Neuronal stem cell (in vitro differentiated cells): ENCODE measurements around the gene GRIK5.
"Not testable (repeated sequence)": the region's sequence is repeated elsewhere in the genome, so short reads cannot be mapped to it uniquely, and the experiment has no call there.

Source experiments
- DNase-seq: peaks from one replicate; pipeline ENCODE4 v3.0.0-alpha.2; 2013; ENCODE audit warnings: low spot score
- H2AFZ ChIP-seq: one replicate; pipeline ENCODE4 v1.6.1; 2013; ENCODE audit warnings: mild to moderate bottlenecking, low read length, inconsistent platforms
- H2AK5ac ChIP-seq: 2 replicates; pipeline ENCODE4 v1.6.1; 2013; ENCODE audit warnings: low read depth, mild to moderate bottlenecking, inconsistent platforms, low read length, moderate library complexity, mixed read lengths
- H2BK120ac ChIP-seq: 2 replicates; pipeline ENCODE4 v1.6.1; 2013; ENCODE audit warnings: low read depth, mild to moderate bottlenecking, inconsistent platforms, low read length, moderate library complexity, mixed read lengths
- H2BK12ac ChIP-seq: one replicate; pipeline ENCODE4 v1.6.1; 2013; ENCODE audit warnings: low read length, inconsistent platforms
- H2BK15ac ChIP-seq: 2 replicates; pipeline ENCODE4 v1.6.1; 2013; ENCODE audit warnings: mild to moderate bottlenecking, low read length, inconsistent platforms, mixed read lengths
- H2BK5ac ChIP-seq: one replicate; pipeline ENCODE4 v1.6.1; 2013; ENCODE audit warnings: inconsistent platforms, mild to moderate bottlenecking, low read length, moderate library complexity
- H3K14ac ChIP-seq: one replicate; pipeline ENCODE4 v1.6.1; 2013; ENCODE audit warnings: low read length, inconsistent platforms
- H3K18ac ChIP-seq: 2 replicates; pipeline ENCODE4 v1.6.1; 2013; ENCODE audit warnings: low read length, inconsistent platforms
- H3K23ac ChIP-seq: 2 replicates; pipeline ENCODE4 v1.6.1; 2013; ENCODE audit warnings: low read depth, mild to moderate bottlenecking, mixed read lengths, low read length, inconsistent platforms; ENCODE audit not compliant: poor library complexity
- H3K27ac ChIP-seq: replicated peaks from 3 replicates; pipeline ENCODE4 v1.5.1; 2013; ENCODE audit warnings: low read length, inconsistent platforms
- H3K27me3 ChIP-seq, 3 experiments: 2 replicates each; pipeline ENCODE4 v1.6.1; 2013; ENCODE audit warnings: low read length in 3 of 3, mild to moderate bottlenecking in 2 of 3, inconsistent platforms in 1 of 3, low read depth in 1 of 3, mixed read lengths in 1 of 3, moderate library complexity in 1 of 3; ENCODE audit not compliant: control insufficient read depth in 3 of 3, insufficient read depth in 3 of 3
- H3K36me3 ChIP-seq, 2 donors: replicated peaks in 1 of 2; 2 replicates each; pipeline ENCODE4 v1.6.1; 2013; ENCODE audit warnings: low read length in 2 of 2; ENCODE audit not compliant: control insufficient read depth in 2 of 2, insufficient read depth in 2 of 2
- H3K4ac ChIP-seq: 2 replicates; pipeline ENCODE4 v1.6.1; 2013; ENCODE audit warnings: inconsistent platforms, mild to moderate bottlenecking, low read length, moderate library complexity
- H3K4me1 ChIP-seq, 2 donors: 1 replicate in 1 of 2; 2 replicates in 1 of 2; pipeline ENCODE4 v1.6.1; 2013; ENCODE audit warnings: low read length in 2 of 2, low read depth in 1 of 2; ENCODE audit not compliant: control insufficient read depth in 2 of 2, insufficient read depth in 1 of 2
- H3K4me2 ChIP-seq: one replicate; pipeline ENCODE4 v1.6.1; 2013; ENCODE audit warnings: mild to moderate bottlenecking, low read length, inconsistent platforms; ENCODE audit not compliant: insufficient read depth, poor library complexity, severe bottlenecking
- H3K4me3 ChIP-seq, 2 donors: 2 replicates each; pipeline ENCODE4 v1.5.1; 2013; ENCODE audit warnings: low read length in 2 of 2, mild to moderate bottlenecking in 2 of 2, inconsistent platforms in 1 of 2, moderate library complexity in 1 of 2
- H3K79me1 ChIP-seq: one replicate; pipeline ENCODE4 v1.6.1; 2013; ENCODE audit warnings: low read depth, mild to moderate bottlenecking, inconsistent platforms, low read length, moderate library complexity
- H3K9ac ChIP-seq: one replicate; pipeline ENCODE4 v1.6.1; 2013; ENCODE audit warnings: mild to moderate bottlenecking, low read depth, low read length, inconsistent platforms; ENCODE audit not compliant: poor library complexity
- H3K9me3 ChIP-seq, 2 donors: replicated peaks in 1 of 2; 2 replicates each; pipeline versions ENCODE3 to v1.6.1; 2013; ENCODE audit warnings: low read length in 2 of 2, mild to moderate bottlenecking in 2 of 2, inconsistent platforms in 1 of 2, low read depth in 1 of 2, mixed read lengths in 1 of 2, moderate library complexity in 1 of 2; ENCODE audit not compliant: control insufficient read depth in 2 of 2, insufficient read depth in 1 of 2
- H4K8ac ChIP-seq: one replicate; pipeline ENCODE4 v1.6.1; 2013; ENCODE audit warnings: low read depth, mild to moderate bottlenecking, inconsistent platforms, low read length, moderate library complexity
- H4K91ac ChIP-seq: one replicate; pipeline ENCODE4 v1.6.1; 2013; ENCODE audit warnings: low read length, low read depth, mild to moderate bottlenecking, inconsistent platforms; ENCODE audit not compliant: poor library complexity
- WGBS, 2 donors: extraction: QIAGEN DNeasy Blood & Tissue Kit; methylation state at CpG; one replicate each; pipeline ENCODE4 v1.1.7; 2013; ENCODE audit warnings: missing lambda C conversion rate in 2 of 2, mixed read lengths in 1 of 2; ENCODE audit not compliant: insufficient read length in 2 of 2, insufficient replicate concordance in 1 of 2; ENCODE audit errors: extremely low coverage in 2 of 2; 5-methylcytosine and 5-hydroxymethylcytosine counted together

The GRIK5 gene

GRCh38 chr19:42034640-42035391 is 35.2 kb downstream of the GRIK5 start:
- not testable (repeated sequence) for H2AFZ ChIP-seq, H2BK120ac ChIP-seq, H3K9me3 ChIP-seq, H3K18ac ChIP-seq, H4K8ac ChIP-seq, H3K14ac ChIP-seq, H3K4me2 ChIP-seq, H3K27me3 ChIP-seq, H3K23ac ChIP-seq, H3K4me3 ChIP-seq, H2AK5ac ChIP-seq, H3K79me1 ChIP-seq, H3K4ac ChIP-seq, H4K91ac ChIP-seq, H2BK12ac ChIP-seq, H3K27ac ChIP-seq, H3K9ac ChIP-seq, H2BK5ac ChIP-seq, H2BK15ac ChIP-seq
- H3K4me1 ChIP-seq, result peaks cover 0 to 16% of the 10 kb centered on the region in 2 donors
- DNase-seq, result peak; percentile 54
- no CpG with 5 or more reads among the region's 17 CpGs for WGBS, 2 donors
- H3K36me3 ChIP-seq, result peaks cover 0 to 15% of the 10 kb centered on the region in 2 donors

- H2AFZ ChIP-seq, result no peak overlapping the region
- H3K4ac ChIP-seq, result no peak overlapping the region
- H3K18ac ChIP-seq, result no peak overlapping the region
- DNase-seq, result no peak
- peaks cover 0 to 10% of the 10 kb centered on the region in 2 donors for H3K36me3 ChIP-seq
- H3K4me3 ChIP-seq, result no peak overlapping the region
- no peaks in the 10 kb centered on the region for H3K27me3 ChIP-seq
- no peak overlapping the region for H2BK15ac ChIP-seq
- no peak overlapping the region for H4K8ac ChIP-seq
- H3K4me1 ChIP-seq, result peaks cover 0 to 16% of the 10 kb centered on the region in 2 donors
- H3K4me2 ChIP-seq, result no peak overlapping the region
- H3K9me3 ChIP-seq, result no peaks in the 10 kb centered on the region
- H3K9ac ChIP-seq, result no peak overlapping the region
- H2BK120ac ChIP-seq, result no peak overlapping the region
- H2BK5ac ChIP-seq, result no peak overlapping the region
- no peaks in the 10 kb centered on the region for H3K79me1 ChIP-seq
- WGBS, 2 donors, result 100% methylated on average over 2 of the region's 5 CpGs; no CpG with 5 or more reads in 1 of the 2 donors
- no peak overlapping the region for H3K27ac ChIP-seq
- no peak overlapping the region for H3K14ac ChIP-seq
- no peak overlapping the region for H4K91ac ChIP-seq
- H2AK5ac ChIP-seq, result no peak overlapping the region
- no peak overlapping the region for H3K23ac ChIP-seq
- no peak overlapping the region for H2BK12ac ChIP-seq
Observed at GRCh38 chr19:42033413-42033812, 36.6 kb downstream of the GRIK5 start.

GRCh38 chr19:42032431-42032830 is 37.6 kb downstream of the GRIK5 start:
- Histone ChIP-seq H3K79me1 (no peaks in the 10 kb centered on the region), H3K27me3 (no peaks in the 10 kb centered on the region), H4K8ac (no peak overlapping the region), H3K36me3 (peaks cover 0 to 6% of the 10 kb centered on the region in 2 donors), H2AFZ (no peak overlapping the region), H3K18ac (no peak overlapping the region), H2BK120ac (no peak overlapping the region), H3K23ac (no peak overlapping the region), H3K4ac (no peak overlapping the region), H3K9me3 (no peaks in the 10 kb centered on the region), H3K4me2 (no peak overlapping the region), H2BK15ac (no peak overlapping the region), H2AK5ac (no peak overlapping the region), H2BK12ac (no peak overlapping the region), H3K4me3 (no peak overlapping the region), H4K91ac (no peak overlapping the region), H3K4me1 (peaks cover 0 to 16% of the 10 kb centered on the region in 2 donors), H3K14ac (no peak overlapping the region), H2BK5ac (no peak overlapping the region), H3K27ac (no peak overlapping the region), H3K9ac (no peak overlapping the region)
- WGBS, 2 donors, result no CpG with 5 or more reads among the region's 5 CpGs
- DNase-seq, result no peak

DNA sequence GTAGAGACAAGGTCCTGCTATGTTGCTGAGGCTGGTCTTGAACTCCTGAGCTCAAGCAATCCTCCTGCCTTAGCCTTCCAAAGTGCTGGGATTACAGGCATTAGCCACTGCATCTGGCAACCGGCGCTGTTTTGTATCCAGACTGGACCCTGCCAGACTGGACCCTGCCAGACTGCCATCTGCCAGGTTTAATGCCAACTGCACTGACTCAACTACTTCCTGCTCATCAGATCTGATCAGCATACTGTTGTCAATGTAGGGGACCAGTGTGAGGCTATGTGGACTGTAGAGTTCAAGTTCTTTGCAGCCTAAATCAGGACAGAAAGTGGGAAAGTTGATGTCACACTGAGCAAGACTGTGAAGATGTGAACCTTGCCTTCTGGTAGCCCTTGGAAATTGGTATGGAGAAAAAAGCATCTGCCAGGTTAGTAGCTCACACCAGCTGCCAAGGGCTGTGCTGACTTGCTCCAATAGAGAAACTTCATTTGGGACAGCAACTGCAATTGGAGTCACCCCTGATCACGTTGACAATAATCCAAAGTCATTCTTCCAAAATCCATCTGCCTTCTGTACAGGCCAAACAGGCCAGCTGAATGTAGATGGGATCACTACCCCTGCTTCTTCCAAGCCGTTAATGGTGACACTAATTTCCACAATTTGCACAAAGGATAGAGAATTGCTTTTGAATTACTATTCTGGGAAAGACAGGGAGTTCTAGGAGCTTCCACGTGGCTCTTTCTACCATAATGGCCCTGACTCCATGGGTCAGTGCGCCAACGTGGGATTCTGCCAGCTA is 39.2 kb downstream of the GRIK5 start:
- Histone ChIP-seq H3K27me3 (no peaks in the 10 kb centered on the region), H3K4me2 (no peak overlapping the region), H3K14ac (no peak overlapping the region), H3K23ac (no peak overlapping the region), H4K91ac (no peak overlapping the region), H2AK5ac (no peak overlapping the region), H3K4me3 (no peak overlapping the region), H2AFZ (no peak overlapping the region), H2BK12ac (no peak overlapping the region), H2BK15ac (no peak overlapping the region), H3K27ac (no peak overlapping the region), H3K4me1 (peaks cover 0 to 16% of the 10 kb centered on the region in 2 donors), H3K18ac (no peak overlapping the region), H4K8ac (no peak overlapping the region), H3K79me1 (no peaks in the 10 kb centered on the region), H3K4ac (no peak overlapping the region), H3K9me3 (no peaks in the 10 kb centered on the region), H3K9ac (no peak overlapping the region), H2BK5ac (no peak overlapping the region), H3K36me3 (peaks cover 0 to 4% of the 10 kb centered on the region in 2 donors), H2BK120ac (no peak overlapping the region)
- no CpG with 5 or more reads among the region's 7 CpGs for WGBS, 2 donors
- no peak for DNase-seq
